HepG2 (cell line): ENCODE measurements around the gene PXK. TPM values are rescaled to one million over a fixed set of nuclear protein-coding genes. Genes with fewer than 3 reads are reported as not detected.

Source experiments
- FOXA1 ChIP-seq, 2 experiments: fragments of 450-650 bp in 1 of 2; sonication (generic) in 1 of 2; formaldehyde crosslinking in 1 of 2; IDR thresholded peaks; 2 replicates each; pipeline versions ENCODE4 v1.4.0 to v1.6.1; 2016 to 2020; ENCODE audit warnings: missing genetic modification reagents in 1 of 2
- FOXO1 ChIP-seq: sonication (generic); formaldehyde crosslinking; IDR thresholded peaks from 2 replicates; pipeline ENCODE4 v1.4.0; 2020; ENCODE audit warnings: missing genetic modification reagents
- IRF2 ChIP-seq: IDR thresholded peaks from 2 replicates; pipeline ENCODE4 v1.6.1; 2018; ENCODE audit warnings: missing genetic modification reagents, missing compliant biosample characterization
- KDM6A ChIP-seq: IDR thresholded peaks from 2 replicates; pipeline ENCODE4 v1.6.1; 2016; ENCODE audit warnings: low read depth
- KLF12 ChIP-seq: sonication (generic); formaldehyde crosslinking; IDR thresholded peaks from 2 replicates; pipeline ENCODE4 v1.4.0; 2020; ENCODE audit warnings: missing genetic modification reagents, borderline replicate concordance
- MXD4 ChIP-seq: IDR thresholded peaks from 2 replicates; pipeline ENCODE4 v1.6.1; 2016; ENCODE audit warnings: mild to moderate bottlenecking, missing biosample characterization, missing genetic modification reagents
- NR2F1 ChIP-seq, 2 experiments: fragments of 450-650 bp in 1 of 2; formaldehyde crosslinking in 1 of 2; IDR thresholded peaks; 2 replicates each; pipeline versions ENCODE4 v1.5.0 to v1.6.1; 2016 to 2020; ENCODE audit warnings: mild to moderate bottlenecking in 1 of 2, missing compliant biosample characterization in 1 of 2, missing genetic modification reagents in 1 of 2, moderate library complexity in 1 of 2
- THAP11 ChIP-seq: IDR thresholded peaks from 2 replicates; pipeline ENCODE4 v1.6.1; 2016; ENCODE audit warnings: missing biosample characterization, missing genetic modification reagents
- ZNF12 ChIP-seq: sonication (generic); formaldehyde crosslinking; IDR thresholded peaks from 2 replicates; pipeline ENCODE4 v1.5.0; 2020; ENCODE audit warnings: missing genetic modification reagents
- ZNF441 ChIP-seq: sonication (generic); formaldehyde crosslinking; IDR thresholded peaks from 2 replicates; pipeline ENCODE4 v1.7.0; 2021; ENCODE audit warnings: missing genetic modification reagents, borderline replicate concordance
- polyA plus RNA-seq, 8 experiments: library from polyadenylated mRNA; depleted of rRNA in 3 of 8; stranded (reverse) in 7 of 8; unstranded in 1 of 8; fragments of >200 nt; fragmentation: Illumina TruSeq in 4 of 8; extraction: Trizol in 4 of 8; gene quantifications; 2 replicates each; pipeline versions ENCODE4 v1.2.1 to v1.2.3, GENCODE V29; 2011 to 2016; ENCODE audit warnings: low read depth in 4 of 8, missing spikeins in 1 of 8, mixed read lengths in 1 of 8; ENCODE audit not compliant: insufficient read depth in 1 of 8
- total RNA-seq, 5 experiments: library from RNA; depleted of rRNA; stranded (reverse); fragments of >200 nt; fragmentation: Illumina TruSeq; extraction: Trizol; gene quantifications; 2 replicates each; pipeline ENCODE4 v1.2.3, GENCODE V29; 2016; ENCODE audit warnings: low read depth in 1 of 5
- TF ChIP-seq, protein P1 (sequence below), 2 experiments: fragments of 450-650 bp in 1 of 2; sonication (generic) in 1 of 2; formaldehyde crosslinking in 1 of 2; IDR thresholded peaks; 2 replicates each; pipeline versions ENCODE4 v1.6.1 to v1.8.0; 2016 to 2022; ENCODE audit warnings: antibody characterized with exemption in 1 of 2, mild to moderate bottlenecking in 1 of 2, missing genetic modification reagents in 1 of 2
- TF ChIP-seq, protein P2 (sequence below): sonication (generic); formaldehyde crosslinking; conservative IDR thresholded peaks from 2 replicates; pipeline ENCODE4 v1.4.0; 2020; ENCODE audit warnings: mild to moderate bottlenecking, missing genetic modification reagents, moderate library complexity
- TF ChIP-seq, protein P3 (sequence below), 2 experiments: sonication (generic) in 1 of 2; formaldehyde crosslinking in 1 of 2; IDR thresholded peaks; 2 replicates each; pipeline versions ENCODE4 v1.4.0 to v1.6.1; 2018 to 2020; ENCODE audit warnings: missing genetic modification reagents in 2 of 2, borderline replicate concordance in 1 of 2, low read depth in 1 of 2, mild to moderate bottlenecking in 1 of 2, missing biosample characterization in 1 of 2

Gene PXK
- total and polyA plus RNA-seq, 2 of the 13 experiments (the other 11 are each of a cell fraction or from before 2014, with no cell fraction given): 6.4 to 18.6 TPM

DNA sequence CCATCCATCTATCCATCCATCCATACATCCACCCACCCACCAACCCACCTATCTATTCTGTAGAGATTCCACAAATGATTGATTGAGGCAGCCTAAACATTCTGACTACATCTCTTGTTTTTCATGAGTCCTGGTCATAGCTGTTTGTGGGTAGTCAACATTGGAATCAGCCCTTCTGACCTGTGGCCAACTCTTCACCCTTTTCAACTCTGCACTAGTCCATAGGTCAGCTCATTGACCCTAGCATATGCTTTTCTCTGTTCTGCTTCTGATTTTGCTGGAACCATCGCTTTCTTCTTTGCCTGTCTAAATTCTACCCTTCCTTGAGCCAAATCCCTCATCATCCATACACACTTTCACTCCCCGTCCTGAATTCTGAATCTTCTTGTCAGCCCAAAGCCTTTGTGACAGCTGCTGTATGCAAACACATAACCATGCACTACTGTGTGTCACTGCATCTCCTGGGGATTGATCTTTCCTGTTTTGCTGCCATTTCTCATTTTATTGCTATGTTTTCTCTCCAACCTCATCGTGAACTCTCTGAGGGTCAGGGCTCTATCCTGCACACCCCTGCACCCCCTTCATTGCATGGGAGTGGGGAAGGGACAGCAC, 142.4 kb downstream of the PXK start (continued):
- TF ChIP-seq, protein P1, sequence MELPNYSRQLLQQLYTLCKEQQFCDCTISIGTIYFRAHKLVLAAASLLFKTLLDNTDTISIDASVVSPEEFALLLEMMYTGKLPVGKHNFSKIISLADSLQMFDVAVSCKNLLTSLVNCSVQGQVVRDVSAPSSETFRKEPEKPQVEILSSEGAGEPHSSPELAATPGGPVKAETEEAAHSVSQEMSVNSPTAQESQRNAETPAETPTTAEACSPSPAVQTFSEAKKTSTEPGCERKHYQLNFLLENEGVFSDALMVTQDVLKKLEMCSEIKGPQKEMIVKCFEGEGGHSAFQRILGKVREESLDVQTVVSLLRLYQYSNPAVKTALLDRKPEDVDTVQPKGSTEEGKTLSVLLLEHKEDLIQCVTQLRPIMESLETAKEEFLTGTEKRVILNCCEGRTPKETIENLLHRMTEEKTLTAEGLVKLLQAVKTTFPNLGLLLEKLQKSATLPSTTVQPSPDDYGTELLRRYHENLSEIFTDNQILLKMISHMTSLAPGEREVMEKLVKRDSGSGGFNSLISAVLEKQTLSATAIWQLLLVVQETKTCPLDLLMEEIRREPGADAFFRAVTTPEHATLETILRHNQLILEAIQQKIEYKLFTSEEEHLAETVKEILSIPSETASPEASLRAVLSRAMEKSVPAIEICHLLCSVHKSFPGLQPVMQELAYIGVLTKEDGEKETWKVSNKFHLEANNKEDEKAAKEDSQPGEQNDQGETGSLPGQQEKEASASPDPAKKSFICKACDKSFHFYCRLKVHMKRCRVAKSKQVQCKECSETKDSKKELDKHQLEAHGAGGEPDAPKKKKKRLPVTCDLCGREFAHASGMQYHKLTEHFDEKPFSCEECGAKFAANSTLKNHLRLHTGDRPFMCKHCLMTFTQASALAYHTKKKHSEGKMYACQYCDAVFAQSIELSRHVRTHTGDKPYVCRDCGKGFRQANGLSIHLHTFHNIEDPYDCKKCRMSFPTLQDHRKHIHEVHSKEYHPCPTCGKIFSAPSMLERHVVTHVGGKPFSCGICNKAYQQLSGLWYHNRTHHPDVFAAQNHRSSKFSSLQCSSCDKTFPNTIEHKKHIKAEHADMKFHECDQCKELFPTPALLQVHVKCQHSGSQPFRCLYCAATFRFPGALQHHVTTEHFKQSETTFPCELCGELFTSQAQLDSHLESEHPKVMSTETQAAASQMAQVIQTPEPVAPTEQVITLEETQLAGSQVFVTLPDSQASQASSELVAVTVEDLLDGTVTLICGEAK (IDR thresholded peaks at IDR 0.05): no peak
- TF ChIP-seq, protein P1 (CRISPR knock-in tag; IDR thresholded peaks at IDR 0.05): no peak
- peak; percentile 62; the same call in 1 of the 2 replicates for TF ChIP-seq KDM6A (CRISPR knock-in tag)
- TF ChIP-seq ZNF12 (CRISPR knock-in tag): no peak
- TF ChIP-seq, protein P2, sequence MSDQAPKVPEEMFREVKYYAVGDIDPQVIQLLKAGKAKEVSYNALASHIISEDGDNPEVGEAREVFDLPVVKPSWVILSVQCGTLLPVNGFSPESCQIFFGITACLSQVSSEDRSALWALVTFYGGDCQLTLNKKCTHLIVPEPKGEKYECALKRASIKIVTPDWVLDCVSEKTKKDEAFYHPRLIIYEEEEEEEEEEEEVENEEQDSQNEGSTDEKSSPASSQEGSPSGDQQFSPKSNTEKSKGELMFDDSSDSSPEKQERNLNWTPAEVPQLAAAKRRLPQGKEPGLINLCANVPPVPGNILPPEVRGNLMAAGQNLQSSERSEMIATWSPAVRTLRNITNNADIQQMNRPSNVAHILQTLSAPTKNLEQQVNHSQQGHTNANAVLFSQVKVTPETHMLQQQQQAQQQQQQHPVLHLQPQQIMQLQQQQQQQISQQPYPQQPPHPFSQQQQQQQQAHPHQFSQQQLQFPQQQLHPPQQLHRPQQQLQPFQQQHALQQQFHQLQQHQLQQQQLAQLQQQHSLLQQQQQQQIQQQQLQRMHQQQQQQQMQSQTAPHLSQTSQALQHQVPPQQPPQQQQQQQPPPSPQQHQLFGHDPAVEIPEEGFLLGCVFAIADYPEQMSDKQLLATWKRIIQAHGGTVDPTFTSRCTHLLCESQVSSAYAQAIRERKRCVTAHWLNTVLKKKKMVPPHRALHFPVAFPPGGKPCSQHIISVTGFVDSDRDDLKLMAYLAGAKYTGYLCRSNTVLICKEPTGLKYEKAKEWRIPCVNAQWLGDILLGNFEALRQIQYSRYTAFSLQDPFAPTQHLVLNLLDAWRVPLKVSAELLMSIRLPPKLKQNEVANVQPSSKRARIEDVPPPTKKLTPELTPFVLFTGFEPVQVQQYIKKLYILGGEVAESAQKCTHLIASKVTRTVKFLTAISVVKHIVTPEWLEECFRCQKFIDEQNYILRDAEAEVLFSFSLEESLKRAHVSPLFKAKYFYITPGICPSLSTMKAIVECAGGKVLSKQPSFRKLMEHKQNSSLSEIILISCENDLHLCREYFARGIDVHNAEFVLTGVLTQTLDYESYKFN (CRISPR knock-in tag): peak; percentile 90
- TF ChIP-seq NR2F1 (CRISPR knock-in tag; IDR thresholded peaks at IDR 0.05): peak; percentile 82 to 95; a peak in 3 of 4 replicates
- TF ChIP-seq FOXA1 (IDR thresholded peaks at IDR 0.05): no peak
- 0 out of 2 replicates have a peak, but pooled peaks have one; percentile 16 for TF ChIP-seq FOXA1 (CRISPR knock-in tag; IDR thresholded peaks at IDR 0.05)
- peak; percentile 82 for TF ChIP-seq FOXO1 (CRISPR knock-in tag)
- TF ChIP-seq IRF2 (CRISPR knock-in tag): peak; percentile 44; the same call in 1 of the 2 replicates
- no peak for TF ChIP-seq ZNF441
- TF ChIP-seq, protein P3, sequence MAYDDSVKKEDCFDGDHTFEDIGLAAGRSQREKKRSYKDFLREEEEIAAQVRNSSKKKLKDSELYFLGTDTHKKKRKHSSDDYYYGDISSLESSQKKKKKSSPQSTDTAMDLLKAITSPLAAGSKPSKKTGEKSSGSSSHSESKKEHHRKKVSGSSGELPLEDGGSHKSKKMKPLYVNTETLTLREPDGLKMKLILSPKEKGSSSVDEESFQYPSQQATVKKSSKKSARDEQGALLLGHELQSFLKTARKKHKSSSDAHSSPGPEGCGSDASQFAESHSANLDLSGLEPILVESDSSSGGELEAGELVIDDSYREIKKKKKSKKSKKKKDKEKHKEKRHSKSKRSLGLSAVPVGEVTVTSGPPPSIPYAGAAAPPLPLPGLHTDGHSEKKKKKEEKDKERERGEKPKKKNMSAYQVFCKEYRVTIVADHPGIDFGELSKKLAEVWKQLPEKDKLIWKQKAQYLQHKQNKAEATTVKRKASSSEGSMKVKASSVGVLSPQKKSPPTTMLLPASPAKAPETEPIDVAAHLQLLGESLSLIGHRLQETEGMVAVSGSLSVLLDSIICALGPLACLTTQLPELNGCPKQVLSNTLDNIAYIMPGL (CRISPR knock-in tag; IDR thresholded peaks at IDR 0.05; ENCODE audit: borderline replicate concordance in 1 of 2, low read depth in 1 of 2): 0 out of 4 replicates have a peak, but pooled peaks of 1 of the 2 experiments have one; percentile 34
- no peak for TF ChIP-seq MXD4 (CRISPR knock-in tag)
- no peak for TF ChIP-seq KLF12 (CRISPR knock-in tag)
- TF ChIP-seq THAP11: peak; percentile 23; the same call in 1 of the 2 replicates
